ENCODE data around the gene HLA-DQB2. TPM values are rescaled to one million over a fixed set of nuclear protein-coding genes. Genes with fewer than 3 reads are reported as not detected.

Gene HLA-DQB2
- total and polyA plus RNA-seq, 2 donors (not counting 3 experiments of a cell fraction or from before 2014, with no cell fraction given), result not detected

- dilution Hi-C loops (cut with MboI; ENCODE audit: extremely low pct_ligation_motif_present, low sequenced_read_pairs), result no loop called here
- no peak for DNase-seq (ENCODE audit: low read depth, low spot score)
- no peak overlapping the region for H3K9ac ChIP-seq (replicated peaks; ENCODE audit: extremely low read depth, insufficient read depth, low read length)
- no peaks in the 10 kb centered on the region for H3K79me2 ChIP-seq (ENCODE audit: control insufficient read depth, insufficient read depth, low read length)
- no peak overlapping the region for H3K27ac ChIP-seq (ENCODE audit: insufficient read depth, low read depth, low read length)
- no peaks in the 10 kb centered on the region for H3K4me1 ChIP-seq (ENCODE audit: control insufficient read depth, extremely low read depth, insufficient read depth, low read length)
- no peaks in the 10 kb centered on the region for H3K9me1 ChIP-seq (replicated peaks; ENCODE audit: control insufficient read depth, extremely low read depth, insufficient read depth, low read length)
- H3K36me3 ChIP-seq (ENCODE audit: control insufficient read depth in 2 of 2, extremely low read depth in 1 of 2, insufficient read depth in 2 of 2, low read length in 2 of 2), result no peaks in the 10 kb centered on the region
- no peak overlapping the region for H3K4me3 ChIP-seq (replicated peaks in 1 of 3; ENCODE audit: insufficient read depth in 1 of 3, low read depth in 1 of 3, low read length in 3 of 3)
- ChIA-PET CTCF (interaction anchor here (1.0 to 1.1 kb wide), 2 partner anchors 78 to 546 kb away, joined by 3 to 4 read pairs; no protein-coding TSS in a partner anchor), POLR2A (no interaction called here)
- H2AFZ ChIP-seq (ENCODE audit: low read depth, low read length), result no peak overlapping the region
- H3K9me3 ChIP-seq (replicated peaks; ENCODE audit: control insufficient read depth, insufficient read depth, low read length), result no peaks in the 10 kb centered on the region
- FAIRE-seq, result no peak
- BruUV-seq (replicated peaks), result no TSS peak
- TF ChIP-seq MAX (IDR thresholded peaks at IDR 0.05; ENCODE audit: insufficient read depth, insufficient read length) (no peak), POLR2AphosphoS5 (IDR thresholded peaks at IDR 0.05; ENCODE audit: insufficient read depth, low read depth, low read length) (no peak), GATA2 (IDR thresholded peaks at IDR 0.05; ENCODE audit: insufficient read depth, insufficient read length, low read depth, low read length) (no peak), EZH2 (IDR thresholded peaks at IDR 0.05; ENCODE audit: borderline replicate concordance, low read depth, low read length, severe bottlenecking) (no peak)
- TF ChIP-seq, protein P1, sequence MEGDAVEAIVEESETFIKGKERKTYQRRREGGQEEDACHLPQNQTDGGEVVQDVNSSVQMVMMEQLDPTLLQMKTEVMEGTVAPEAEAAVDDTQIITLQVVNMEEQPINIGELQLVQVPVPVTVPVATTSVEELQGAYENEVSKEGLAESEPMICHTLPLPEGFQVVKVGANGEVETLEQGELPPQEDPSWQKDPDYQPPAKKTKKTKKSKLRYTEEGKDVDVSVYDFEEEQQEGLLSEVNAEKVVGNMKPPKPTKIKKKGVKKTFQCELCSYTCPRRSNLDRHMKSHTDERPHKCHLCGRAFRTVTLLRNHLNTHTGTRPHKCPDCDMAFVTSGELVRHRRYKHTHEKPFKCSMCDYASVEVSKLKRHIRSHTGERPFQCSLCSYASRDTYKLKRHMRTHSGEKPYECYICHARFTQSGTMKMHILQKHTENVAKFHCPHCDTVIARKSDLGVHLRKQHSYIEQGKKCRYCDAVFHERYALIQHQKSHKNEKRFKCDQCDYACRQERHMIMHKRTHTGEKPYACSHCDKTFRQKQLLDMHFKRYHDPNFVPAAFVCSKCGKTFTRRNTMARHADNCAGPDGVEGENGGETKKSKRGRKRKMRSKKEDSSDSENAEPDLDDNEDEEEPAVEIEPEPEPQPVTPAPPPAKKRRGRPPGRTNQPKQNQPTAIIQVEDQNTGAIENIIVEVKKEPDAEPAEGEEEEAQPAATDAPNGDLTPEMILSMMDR (IDR thresholded peaks at IDR 0.05; ENCODE audit: extremely low read depth in 1 of 2, insufficient read depth in 1 of 2, low read depth in 1 of 2, low read length in 2 of 2), result no peak
- intact Hi-C loops (cut with micrococcal nuclease), result loop anchor here (10.0 kb wide), 1 partner anchor 746 kb away; no protein-coding TSS in a partner anchor
- no peak overlapping the region for H3K4me2 ChIP-seq (ENCODE audit: insufficient read depth, low read length)
- H4K20me1 ChIP-seq (replicated peaks; ENCODE audit: control insufficient read depth, extremely low read depth, insufficient read depth, low read length), result no peaks in the 10 kb centered on the region
- peaks cover 30 to 62% of the 10 kb centered on the region in 2 experiments for H3K27me3 ChIP-seq (ENCODE audit: control insufficient read depth in 2 of 2, insufficient read depth in 2 of 2, low read length in 2 of 2)
Observed at GRCh38 chr6:32790306-32790705, 27.0 kb upstream of the HLA-DQB2 start.
